ENCODE data around the gene PODXL.

PODXL gene

GRCh38 chr7:131544021-131544420, 12.4 kb downstream of the PODXL start:
- Histone ChIP-seq H3K9me3 (ENCODE audit: low read length) (no peaks in the 10 kb centered on the region), H4K20me1 (ENCODE audit: insufficient read depth, low read length) (no peaks in the 10 kb centered on the region), H3K4me2 (ENCODE audit: low read length) (no peak overlapping the region), H3K4me1 (ENCODE audit: insufficient read depth, low read length, severe bottlenecking) (no peaks in the 10 kb centered on the region), H3K27me3 (ENCODE audit: insufficient read depth, low read length) (peaks cover 7% of the 10 kb centered on the region; the same call in 1 of the 2 replicates), H3F3A (ENCODE audit: insufficient read depth, low read length) (no peaks in the 10 kb centered on the region), H3K36me3 (ENCODE audit: insufficient read depth, low read length) (no peaks in the 10 kb centered on the region), H3K9me2 (ENCODE audit: low read depth, low read length) (no peaks in the 10 kb centered on the region), H3K27ac (ENCODE audit: low read depth, low read length, poor library complexity, severe bottlenecking) (no peak overlapping the region), H3K4me3 (ENCODE audit: low read depth, low read length, poor library complexity, severe bottlenecking) (no peak overlapping the region), H2AFZ (ENCODE audit: low read length) (no peak overlapping the region), H3K9ac (ENCODE audit: low read length) (no peak overlapping the region), H3K79me2 (ENCODE audit: insufficient read depth, low read length) (no peaks in the 10 kb centered on the region)
- no peak for TF ChIP-seq CTCF (IDR thresholded peaks at IDR 0.05; ENCODE audit: low read length)
- no peak for TF ChIP-seq EZH2 (IDR thresholded peaks at IDR 0.05; ENCODE audit: borderline replicate concordance, low read length)

- no peak overlapping the region for H3K4me3 ChIP-seq (ENCODE audit: low read depth, low read length, poor library complexity, severe bottlenecking)
- TF ChIP-seq EZH2 (IDR thresholded peaks at IDR 0.05; ENCODE audit: borderline replicate concordance, low read length) (no peak), CTCF (IDR thresholded peaks at IDR 0.05; ENCODE audit: low read length) (no peak)
- no peaks in the 10 kb centered on the region for H3F3A ChIP-seq (ENCODE audit: insufficient read depth, low read length)
- H4K20me1 ChIP-seq (ENCODE audit: insufficient read depth, low read length), result no peaks in the 10 kb centered on the region
- no peaks in the 10 kb centered on the region for H3K9me2 ChIP-seq (ENCODE audit: low read depth, low read length)
- H3K9me3 ChIP-seq (ENCODE audit: low read length), result no peaks in the 10 kb centered on the region
- H3K79me2 ChIP-seq (ENCODE audit: insufficient read depth, low read length), result no peaks in the 10 kb centered on the region
- H3K4me1 ChIP-seq (ENCODE audit: insufficient read depth, low read length, severe bottlenecking), result no peaks in the 10 kb centered on the region
- no peak overlapping the region for H3K27ac ChIP-seq (ENCODE audit: low read depth, low read length, poor library complexity, severe bottlenecking)
- H3K27me3 ChIP-seq (ENCODE audit: insufficient read depth, low read length), result peaks cover 4% of the 10 kb centered on the region; the same call in 1 of the 2 replicates
- H3K9ac ChIP-seq (ENCODE audit: low read length), result no peak overlapping the region
- no peak overlapping the region for H2AFZ ChIP-seq (ENCODE audit: low read length)
- no peaks in the 10 kb centered on the region for H3K36me3 ChIP-seq (ENCODE audit: insufficient read depth, low read length)
- no peak overlapping the region for H3K4me2 ChIP-seq (ENCODE audit: low read length)
These were observed 13.1 kb downstream of the PODXL start for GRCh38 chr7:131543298-131543697.

- H3K79me2 ChIP-seq (ENCODE audit: insufficient read depth, low read length), result no peaks in the 10 kb centered on the region
- no peak overlapping the region for H3K27ac ChIP-seq (ENCODE audit: low read depth, low read length, poor library complexity, severe bottlenecking)
- no peaks in the 10 kb centered on the region for H4K20me1 ChIP-seq (ENCODE audit: insufficient read depth, low read length)
- no peak overlapping the region for H3K9ac ChIP-seq (ENCODE audit: low read length)
- H3K27me3 ChIP-seq (ENCODE audit: insufficient read depth, low read length), result peaks cover 4% of the 10 kb centered on the region; the same call in 1 of the 2 replicates
- H3K4me3 ChIP-seq (ENCODE audit: low read depth, low read length, poor library complexity, severe bottlenecking), result no peak overlapping the region
- H2AFZ ChIP-seq (ENCODE audit: low read length), result no peak overlapping the region
- no peaks in the 10 kb centered on the region for H3F3A ChIP-seq (ENCODE audit: insufficient read depth, low read length)
- no peaks in the 10 kb centered on the region for H3K9me2 ChIP-seq (ENCODE audit: low read depth, low read length)
- no peaks in the 10 kb centered on the region for H3K36me3 ChIP-seq (ENCODE audit: insufficient read depth, low read length)
- H3K4me1 ChIP-seq (ENCODE audit: insufficient read depth, low read length, severe bottlenecking), result no peaks in the 10 kb centered on the region
- TF ChIP-seq CTCF (IDR thresholded peaks at IDR 0.05; ENCODE audit: low read length) (no peak), EZH2 (IDR thresholded peaks at IDR 0.05; ENCODE audit: borderline replicate concordance, low read length) (no peak)
- no peak overlapping the region for H3K4me2 ChIP-seq (ENCODE audit: low read length)
- H3K9me3 ChIP-seq (ENCODE audit: low read length), result no peaks in the 10 kb centered on the region
These were observed 15.8 kb downstream of the PODXL start for GRCh38 chr7:131540491-131541162.
